ENCODE data around the gene SERPINC1. TPM values are rescaled to one million over a fixed set of nuclear protein-coding genes. Genes with fewer than 3 reads are reported as not detected.

Gene SERPINC1
- total and polyA plus RNA-seq, 2 of the 13 experiments (the other 11 are each of a cell fraction or from before 2014, with no cell fraction given): 142 to 205 TPM

- TF ChIP-seq, protein P1, sequence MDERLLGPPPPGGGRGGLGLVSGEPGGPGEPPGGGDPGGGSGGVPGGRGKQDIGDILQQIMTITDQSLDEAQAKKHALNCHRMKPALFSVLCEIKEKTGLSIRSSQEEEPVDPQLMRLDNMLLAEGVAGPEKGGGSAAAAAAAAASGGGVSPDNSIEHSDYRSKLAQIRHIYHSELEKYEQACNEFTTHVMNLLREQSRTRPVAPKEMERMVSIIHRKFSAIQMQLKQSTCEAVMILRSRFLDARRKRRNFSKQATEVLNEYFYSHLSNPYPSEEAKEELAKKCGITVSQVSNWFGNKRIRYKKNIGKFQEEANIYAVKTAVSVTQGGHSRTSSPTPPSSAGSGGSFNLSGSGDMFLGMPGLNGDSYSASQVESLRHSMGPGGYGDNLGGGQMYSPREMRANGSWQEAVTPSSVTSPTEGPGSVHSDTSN (CRISPR knock-in tag; IDR thresholded peaks at IDR 0.05): no peak
- TF ChIP-seq ZNF414 (CRISPR knock-in tag; IDR thresholded peaks at IDR 0.05) (no peak), ARNT2 (CRISPR knock-in tag; IDR thresholded peaks at IDR 0.05; ENCODE audit: low read depth) (peak; percentile 11), ZNF430 (CRISPR knock-in tag; IDR thresholded peaks at IDR 0.05) (peak; percentile 35; the same call in 1 of the 2 replicates)
Measured at GRCh38 chr1:173867141-173867752, 49.9 kb downstream of the SERPINC1 start (continued).

DNA sequence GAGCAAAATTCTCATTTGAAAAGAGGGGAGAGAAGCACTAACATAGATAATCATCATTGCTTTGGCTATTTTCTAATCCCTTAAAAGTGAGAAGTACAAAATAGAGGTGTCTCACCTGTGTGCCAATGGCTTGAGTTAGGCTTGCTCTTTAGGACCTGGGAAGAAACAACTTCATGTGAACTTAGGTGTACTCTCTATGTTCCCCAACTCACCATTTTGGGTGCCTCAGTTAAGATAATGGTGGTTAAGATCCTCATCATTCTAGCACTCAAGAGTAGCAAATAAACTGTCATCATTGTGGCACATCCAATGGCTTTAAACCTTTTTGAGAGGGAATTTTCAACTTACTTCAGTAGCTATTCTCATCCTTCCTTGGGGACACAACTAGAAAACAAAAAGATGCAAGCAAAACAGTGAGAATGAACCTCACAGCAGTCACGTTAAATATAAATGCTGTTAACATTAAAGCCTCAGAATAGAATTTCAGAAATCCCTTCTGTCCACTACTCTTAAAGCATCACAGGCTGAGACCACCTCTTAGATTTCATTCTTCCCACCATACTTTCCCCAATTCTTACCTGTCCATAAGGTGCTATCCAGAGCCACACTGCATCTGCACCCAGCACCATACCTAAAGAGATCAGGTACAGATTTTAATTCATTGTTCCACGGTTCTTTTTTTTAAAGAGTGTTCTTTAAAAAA, 50.6 kb downstream of the SERPINC1 start:
- no peak for FAIRE-seq
- Histone ChIP-seq H3K4me2 (ENCODE audit: low read depth, low read length) (peak overlapping the region; percentile 87), H3K27ac (ENCODE audit: extremely low read length, insufficient read depth, low read length) (peak overlapping the region; percentile 91), H3K36me3 (replicated peaks in 1 of 2; ENCODE audit: control insufficient read depth in 1 of 2, insufficient read depth in 2 of 2, low read length in 2 of 2) (peaks cover 4 to 50% of the 10 kb centered on the region in 2 experiments), H3K4me3 (replicated peaks in 1 of 3; ENCODE audit: insufficient read depth in 1 of 3, low read depth in 2 of 3, low read length in 3 of 3) (peak overlapping the region; percentile 58 to 98 (median 85)), H4K20me1 (ENCODE audit: insufficient read depth, low read length) (peaks cover 38% of the 10 kb centered on the region), H3K4me1 (ENCODE audit: insufficient read depth, low read length) (peaks cover 44% of the 10 kb centered on the region), H3K9ac (ENCODE audit: insufficient read depth, low read depth, low read length) (peak overlapping the region; percentile 95), H3K27me3 (ENCODE audit: control insufficient read depth in 1 of 2, insufficient read depth in 2 of 2, low read length in 2 of 2) (no peaks in the 10 kb centered on the region; a peak in 1 of 5 replicates), H3K9me3 (ENCODE audit: low read length) (no peaks in the 10 kb centered on the region), H3K79me2 (ENCODE audit: insufficient read depth, low read length) (peaks cover 28% of the 10 kb centered on the region), H2AFZ (ENCODE audit: low read length) (no peak overlapping the region)
- TF ChIP-seq RBFOX2 (IDR thresholded peaks at IDR 0.05; ENCODE audit: low read depth, low read length) (peak; percentile 36; the same call in 1 of the 2 replicates), KAT7 (CRISPR knock-in tag; IDR thresholded peaks at IDR 0.05; ENCODE audit: borderline replicate concordance) (peak; percentile 13; the same call in 1 of the 2 replicates), ZNF256 (CRISPR knock-in tag; conservative IDR thresholded peaks at IDR 0.05) (no peak), MBD4 (IDR thresholded peaks at IDR 0.05; ENCODE audit: borderline replicate concordance, low read length) (peak; percentile 7; the same call in 1 of the 2 replicates)
- no TSS peak for BruUV-seq (replicated peaks)
- no peak for DNase-seq (ENCODE audit: low spot score)
- 3% methylated on average over 2 of the region's 2 CpGs for WGBS (ENCODE audit: low lambda C conversion rate)
- intact Hi-C loops (cut with micrococcal nuclease; ENCODE audit: unreplicated experiment) (loop anchor here (5.0 kb wide), 1 partner anchor 61 kb away; no protein-coding TSS in a partner anchor), in situ Hi-C loops (cut with HindIII; ENCODE audit: extremely low pct_ligation_motif_present, low pct_unique_long_range_greater_than_20kb) (loop anchor here (10.0 kb wide), 1 partner anchor 208 kb away; no protein-coding TSS in a partner anchor)
- ChIA-PET POLR2A (interaction anchor here (1.6 to 3.2 kb wide), 3 partner anchors 51 to 389 kb away, joined by 5 to 25 read pairs (median 18); partner anchors contain the start of genes PRDX6 and SERPINC1), CTCF (ENCODE audit: low intra/inter-chr PET ratio, low total read pairs) (no interaction called here)
- no peak for ATAC-seq

Data from HepG2 (cell line).